HG03095 (cell line): ENCODE data around the gene FBL.

ENCODE experiments used
- ATAC-seq: cut with Tn5 transposase; IDR thresholded peaks from one replicate; pipeline ENCODE4 v1.9.1; 2021; ENCODE audit warnings: moderate library complexity; ENCODE audit not compliant: unreplicated experiment

FBL gene

GRCh38 chr19:39843919-39844793 is 2.0 kb downstream of the FBL start:
- no peak for ATAC-seq

- no peak for ATAC-seq
These were observed 3.3 kb downstream of the FBL start for GRCh38 chr19:39842693-39843435.

GRCh38 chr19:39841041-39841440 is 5.1 kb downstream of the FBL start:
- ATAC-seq, result no peak

- ATAC-seq, result no peak
These were observed 5.7 kb downstream of the FBL start for GRCh38 chr19:39840492-39840891.

- no peak for ATAC-seq
These were observed 6.4 kb downstream of the FBL start for GRCh38 chr19:39839678-39840327.

- ATAC-seq, result no peak
These were observed 7.6 kb downstream of the FBL start for GRCh38 chr19:39838569-39838968.

- no peak for ATAC-seq
These were observed 8.2 kb downstream of the FBL start for GRCh38 chr19:39837978-39838377.

GRCh38 chr19:39834287-39834841 is 11.8 kb downstream of the FBL start:
- no peak for ATAC-seq

- ATAC-seq, result peak; percentile 80
These were observed 12.5 kb downstream of the FBL start, which contains the start of gene DYRK1B for GRCh38 chr19:39833464-39834286. DYRK1B (minus strand) TSS chr19:39834162; CDS start chr19:39831867, 2,295 bp downstream.

- no peak for ATAC-seq
These were observed 13.1 kb downstream of the FBL start for GRCh38 chr19:39833160-39833463.

- no peak for ATAC-seq
These were observed 13.7 kb downstream of the FBL start for GRCh38 chr19:39832341-39833083.

GRCh38 chr19:39831679-39832078 is 14.5 kb downstream of the FBL start:
- no peak for ATAC-seq

- no peak for ATAC-seq
These were observed 15.3 kb downstream of the FBL start for GRCh38 chr19:39830847-39831246.

GRCh38 chr19:39830406-39830805 is 15.8 kb downstream of the FBL start:
- no peak for ATAC-seq

GRCh38 chr19:39829702-39830275 is 16.4 kb downstream of the FBL start:
- no peak for ATAC-seq

GRCh38 chr19:39828654-39829032 is 17.5 kb downstream of the FBL start:
- no peak for ATAC-seq

GRCh38 chr19:39828015-39828653 is 18.0 kb downstream of the FBL start:
- no peak for ATAC-seq

GRCh38 chr19:39827216-39827615 is 19.0 kb downstream of the FBL start:
- no peak for ATAC-seq

GRCh38 chr19:39826311-39826945 is 19.8 kb downstream of the FBL start:
- ATAC-seq, result no peak
